GM12891 (cell line): ENCODE data around the gene BCDIN3D.

Experiments used
- PAX5 ChIP-seq: IDR thresholded peaks from 2 replicates; pipeline ENCODE4 v1.6.1; 2011; ENCODE audit warnings: low read length, moderate library complexity, mild to moderate bottlenecking; ENCODE audit not compliant: insufficient read depth, severe bottlenecking
- POLR2A ChIP-seq: IDR thresholded peaks from 2 replicates; pipeline ENCODE4 v1.6.1; 2011; ENCODE audit warnings: low read depth, low read length, control low read depth
- POLR2AphosphoS5 ChIP-seq: IDR thresholded peaks from 2 replicates; pipeline ENCODE4 v1.6.1; 2011; ENCODE audit warnings: low read depth, low read length, control low read depth
- POU2F2 ChIP-seq: IDR thresholded peaks from 2 replicates; pipeline ENCODE4 v1.6.1; 2011; ENCODE audit warnings: low read depth, mild to moderate bottlenecking, control low read depth, low read length, moderate library complexity
- SPI1 ChIP-seq: IDR thresholded peaks from 2 replicates; pipeline ENCODE4 v1.6.1; 2011; ENCODE audit warnings: low read depth, low read length, control low read depth
- TAF1 ChIP-seq: IDR thresholded peaks from 2 replicates; pipeline ENCODE4 v1.6.1; 2011; ENCODE audit warnings: low read depth, low read length, control low read depth

- TF ChIP-seq POLR2A (no peak), POLR2AphosphoS5 (no peak), TAF1 (no peak), POU2F2 (no peak), SPI1 (no peak), PAX5 (no peak)
These were observed 18.5 kb downstream of the BCDIN3D start for GRCh38 chr12:49824416-49824815.
